GM21576 (cell line): ENCODE measurements around the gene STMND1.

ENCODE experiments used
- ATAC-seq: cut with Tn5 transposase; IDR thresholded peaks from one replicate; pipeline ENCODE4 v1.9.1; 2021; ENCODE audit warnings: mild to moderate bottlenecking, moderate library complexity; ENCODE audit not compliant: unreplicated experiment

The STMND1 gene

DNA sequence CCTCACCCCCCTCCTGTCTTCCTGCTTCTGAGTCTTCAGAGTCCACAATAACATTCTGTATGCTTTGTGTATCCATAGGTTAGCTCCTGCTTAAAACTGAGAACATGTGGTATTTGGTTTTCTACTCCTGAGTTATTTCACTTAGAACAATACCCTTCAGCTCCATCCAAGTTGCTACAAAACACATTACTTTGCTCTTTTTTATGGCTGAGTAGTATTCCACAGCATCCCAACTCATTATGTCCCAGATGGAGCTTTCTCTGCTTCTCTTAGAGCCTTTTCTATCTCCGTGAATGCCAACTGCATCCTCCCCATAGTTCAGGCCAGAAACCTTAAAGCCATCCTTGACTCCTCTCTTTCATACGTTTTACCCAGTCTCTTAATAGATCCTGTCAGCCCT, 55.8 kb downstream of the STMND1 start:
- no peak for ATAC-seq

DNA sequence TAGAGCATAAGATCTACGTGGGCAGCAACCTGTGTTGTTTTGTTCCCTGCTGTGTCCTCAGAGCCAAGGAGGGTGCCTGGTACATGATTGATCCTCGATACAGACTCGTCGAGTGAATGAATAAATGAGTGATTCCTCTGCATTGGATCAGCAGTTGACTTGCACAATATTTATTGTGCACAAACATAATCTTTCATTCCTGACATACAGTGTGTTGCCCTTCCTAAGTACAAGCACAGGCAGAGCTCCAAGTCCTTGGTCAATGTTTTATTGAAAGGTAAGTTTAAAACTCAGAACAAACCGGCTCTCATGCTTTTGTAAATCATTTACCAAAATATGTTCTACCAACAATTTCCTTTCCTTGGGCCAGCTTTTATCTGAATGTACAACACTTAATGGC, 57.4 kb downstream of the STMND1 start:
- no peak for ATAC-seq

DNA sequence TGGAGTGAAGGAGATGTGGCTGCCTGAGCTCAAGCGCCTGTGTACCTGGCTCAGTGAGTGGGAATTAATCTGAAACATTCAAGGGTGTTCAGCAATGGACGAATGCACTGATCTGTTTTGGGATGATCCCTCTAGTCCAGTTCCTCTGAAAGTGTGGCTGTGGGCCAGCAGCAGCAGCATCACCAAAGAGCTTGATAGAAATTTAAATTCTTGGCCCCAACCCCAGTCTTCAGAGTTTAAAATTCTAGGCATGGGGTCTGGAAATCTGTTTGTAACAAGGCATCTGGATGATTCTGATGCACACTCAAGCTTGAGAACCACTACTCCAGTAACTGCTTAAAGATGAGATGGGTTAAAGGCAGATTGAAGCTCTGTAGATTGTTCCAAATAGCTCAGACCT, 59.2 kb downstream of the STMND1 start:
- no peak for ATAC-seq

DNA sequence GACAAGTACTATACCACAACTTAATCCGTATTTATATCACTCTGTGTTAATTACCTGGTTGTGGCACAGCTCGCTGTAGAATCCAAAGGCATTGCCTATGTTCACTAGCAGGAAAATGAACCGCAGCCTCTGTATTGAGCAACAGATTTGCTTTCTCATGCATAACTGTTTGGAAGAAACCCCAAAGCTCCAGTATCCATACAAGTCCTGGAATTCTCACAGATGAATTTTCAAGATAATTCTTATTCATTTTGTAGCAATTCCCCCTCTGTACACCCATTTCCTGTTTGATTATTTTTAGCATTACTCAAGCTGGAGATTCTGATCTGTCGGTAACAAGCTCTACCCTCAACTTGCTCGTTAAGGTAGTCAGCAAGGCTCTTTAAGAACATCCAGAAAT, 63.5 kb downstream of the STMND1 start:
- no peak for ATAC-seq

DNA sequence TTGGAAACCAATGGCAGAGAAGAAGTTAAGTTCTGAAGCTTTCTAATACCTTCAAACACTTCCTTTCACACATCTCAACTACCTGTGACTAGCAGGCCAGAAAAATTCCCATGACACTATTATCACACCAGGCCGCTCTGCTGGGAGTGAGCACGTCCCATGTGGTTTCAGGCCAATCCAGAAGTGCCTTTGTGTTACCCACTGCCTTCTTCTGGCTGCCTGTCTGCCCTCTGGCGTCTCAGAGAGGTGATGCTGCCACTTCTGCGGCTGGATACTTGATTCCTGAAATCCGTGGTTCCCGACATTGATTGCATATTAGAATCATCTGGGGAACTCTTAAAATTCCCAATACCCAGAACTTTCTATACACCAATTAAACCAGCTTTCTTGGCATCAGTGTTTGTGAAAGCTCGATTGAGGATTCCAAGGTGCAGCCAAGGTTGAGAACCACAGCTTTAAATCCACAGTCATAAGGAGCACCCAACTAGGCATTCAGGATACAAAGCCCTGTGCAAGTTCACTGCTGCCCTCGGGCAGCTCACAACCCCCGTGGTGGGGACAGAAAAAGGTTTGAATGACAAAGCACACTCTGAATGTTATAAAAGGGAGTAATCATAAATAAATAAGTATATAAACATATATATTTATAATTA, 65.6 kb downstream of the STMND1 start:
- ATAC-seq: no peak

DNA sequence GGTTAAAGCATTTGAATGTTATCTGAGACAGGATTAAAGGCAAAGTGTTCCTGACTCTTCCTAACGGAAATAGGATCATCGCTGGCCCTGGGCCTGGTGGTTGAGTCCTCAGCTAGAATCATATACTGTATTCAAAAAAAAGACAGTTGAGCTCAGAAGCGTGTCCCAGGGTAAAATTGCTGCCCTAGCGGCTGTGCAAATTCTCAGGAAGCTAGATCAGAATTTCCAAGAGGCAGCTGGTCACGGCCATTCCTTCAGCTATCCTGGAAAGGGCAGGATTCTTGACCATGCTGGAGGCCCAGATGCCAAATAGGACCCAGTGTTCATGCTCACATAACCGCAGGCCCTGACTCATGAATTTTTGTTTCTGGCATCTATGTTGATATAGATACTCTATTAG, 67.4 kb downstream of the STMND1 start:
- no peak for ATAC-seq

DNA sequence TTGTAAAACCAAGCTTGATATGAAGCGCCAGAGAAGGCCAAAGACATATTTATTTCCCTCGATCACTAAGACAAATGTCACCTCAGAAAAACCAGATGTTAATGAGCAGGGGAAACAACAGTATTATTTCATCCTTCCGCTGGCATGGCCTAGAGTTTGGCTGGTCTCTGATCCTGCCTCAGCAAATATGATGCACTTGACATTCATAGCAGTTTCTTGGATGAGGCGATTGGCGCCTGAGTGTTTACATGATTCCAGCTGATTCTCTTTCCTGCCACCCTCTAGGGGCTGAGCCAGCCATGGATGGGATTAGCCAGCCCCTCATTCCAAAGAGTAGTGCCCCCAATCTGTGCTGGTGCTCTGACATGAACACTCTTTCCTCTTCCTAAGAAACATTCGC, 67.9 kb downstream of the STMND1 start:
- no peak for ATAC-seq

DNA sequence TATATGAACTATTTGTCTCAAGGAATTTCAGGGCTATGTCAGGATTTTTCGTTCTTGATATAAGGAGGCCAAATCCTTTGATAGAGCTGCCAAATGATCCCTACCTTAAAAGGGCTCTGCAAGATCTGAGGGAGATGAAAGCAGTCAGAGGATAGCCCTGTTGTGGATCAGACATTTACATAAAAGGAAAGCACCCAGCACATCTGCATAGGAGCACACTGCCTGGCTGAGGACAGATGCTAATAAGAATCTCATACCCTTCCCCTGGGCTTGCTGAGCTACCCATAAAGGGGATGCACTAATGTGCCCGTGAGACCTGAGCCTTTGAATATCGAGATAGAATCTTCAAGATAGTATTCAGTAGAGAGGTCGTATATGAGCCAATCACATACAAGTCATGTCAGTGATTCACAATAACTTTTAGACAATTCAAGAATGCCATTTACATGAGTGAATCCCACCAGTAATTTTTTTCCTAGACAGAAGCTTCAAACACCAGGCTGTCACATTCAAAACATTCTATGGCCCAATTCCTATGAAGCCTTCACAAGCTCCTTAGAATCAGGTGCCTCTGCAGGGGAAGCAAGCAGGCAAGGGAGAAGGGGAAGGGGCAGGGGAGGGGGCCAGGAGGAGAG, 71.1 kb downstream of the STMND1 start:
- ATAC-seq: no peak

DNA sequence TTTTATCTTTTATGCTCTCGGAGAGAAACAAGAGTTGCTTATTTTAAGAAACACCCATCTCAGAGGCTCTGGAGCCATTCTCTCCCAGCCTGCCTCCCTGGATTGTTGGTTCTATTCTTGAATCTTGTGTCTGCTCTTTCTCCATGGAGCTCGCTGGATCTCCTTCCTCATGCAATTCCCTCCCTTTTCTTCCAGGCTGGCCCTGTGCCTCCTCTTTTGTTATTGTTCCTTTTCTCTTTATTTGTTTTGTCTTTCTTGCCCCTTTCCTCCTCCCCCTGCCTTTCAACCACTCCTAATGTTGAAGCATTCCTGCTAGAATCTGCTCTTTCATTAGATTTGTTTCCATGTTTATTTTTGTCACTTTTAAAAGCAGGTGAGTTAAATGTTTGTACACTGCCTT, 76.5 kb downstream of the STMND1 start:
- ATAC-seq: no peak

DNA sequence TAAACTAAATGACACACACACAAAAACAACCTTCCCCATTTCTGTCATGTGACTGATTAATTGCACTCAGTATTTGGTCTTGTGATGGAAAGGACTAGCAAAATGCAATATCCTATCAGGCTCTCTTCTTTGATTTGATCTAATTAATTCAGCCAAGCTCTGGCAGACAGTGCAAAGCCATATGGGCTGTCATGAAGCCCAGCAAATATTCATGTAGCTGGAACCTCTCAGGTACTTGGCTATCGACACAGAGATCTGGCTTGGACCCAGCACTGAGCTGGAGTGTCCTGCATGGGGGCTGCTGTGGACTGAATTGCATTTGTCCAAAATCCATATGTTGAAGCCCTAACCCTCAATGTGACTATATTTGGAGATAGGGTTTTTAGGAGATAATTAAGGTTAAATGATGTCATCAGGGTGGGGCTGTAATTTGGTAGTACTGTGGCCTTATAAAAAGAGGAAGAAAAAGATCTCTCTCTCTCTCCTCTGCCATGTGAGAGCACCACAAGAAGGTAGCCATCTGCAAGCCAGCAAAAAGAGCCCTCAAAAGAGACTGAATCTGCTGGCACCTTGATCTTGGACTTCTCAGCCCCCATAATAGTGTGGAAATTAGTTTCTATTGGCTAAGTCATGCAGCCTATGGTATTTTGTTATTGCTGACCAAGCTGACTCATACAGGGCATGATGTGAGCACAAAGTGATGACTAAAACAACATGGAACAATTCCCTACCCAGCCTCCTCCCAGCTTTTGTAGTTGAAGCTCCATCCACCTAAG, 77.1 kb downstream of the STMND1 start:
- no peak for ATAC-seq

DNA sequence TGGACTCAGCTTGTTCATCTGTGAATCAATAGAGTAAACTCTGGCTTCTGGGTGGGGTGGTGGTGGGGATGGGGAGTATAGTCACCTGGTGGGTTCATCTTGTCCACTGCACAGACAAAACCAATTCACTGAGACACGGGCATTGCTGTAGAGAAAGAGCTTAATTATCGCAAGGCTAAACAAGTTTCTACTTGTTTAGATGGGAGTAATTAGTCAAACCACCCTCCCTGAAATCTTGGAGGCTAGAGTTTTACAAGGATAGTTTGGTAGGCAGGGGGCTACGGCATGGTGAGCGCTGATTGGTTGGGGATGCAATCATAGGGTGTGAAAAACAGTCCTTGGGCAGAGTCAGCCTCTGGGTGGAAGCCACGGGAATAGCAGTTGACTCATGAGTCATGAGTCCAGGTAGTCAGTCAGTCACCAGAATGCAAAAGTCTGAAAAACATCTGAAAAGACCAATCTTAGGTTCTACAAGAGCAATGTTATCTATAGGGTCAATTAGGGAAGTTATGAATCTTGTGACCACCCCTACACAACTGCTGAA, 77.8 kb downstream of the STMND1 start:
- ATAC-seq: no peak
